ENCODE results near the gene TMEM39A. TPM values are rescaled to one million over a fixed set of nuclear protein-coding genes. Genes with fewer than 3 reads are reported as not detected.

Gene TMEM39A, protein sequence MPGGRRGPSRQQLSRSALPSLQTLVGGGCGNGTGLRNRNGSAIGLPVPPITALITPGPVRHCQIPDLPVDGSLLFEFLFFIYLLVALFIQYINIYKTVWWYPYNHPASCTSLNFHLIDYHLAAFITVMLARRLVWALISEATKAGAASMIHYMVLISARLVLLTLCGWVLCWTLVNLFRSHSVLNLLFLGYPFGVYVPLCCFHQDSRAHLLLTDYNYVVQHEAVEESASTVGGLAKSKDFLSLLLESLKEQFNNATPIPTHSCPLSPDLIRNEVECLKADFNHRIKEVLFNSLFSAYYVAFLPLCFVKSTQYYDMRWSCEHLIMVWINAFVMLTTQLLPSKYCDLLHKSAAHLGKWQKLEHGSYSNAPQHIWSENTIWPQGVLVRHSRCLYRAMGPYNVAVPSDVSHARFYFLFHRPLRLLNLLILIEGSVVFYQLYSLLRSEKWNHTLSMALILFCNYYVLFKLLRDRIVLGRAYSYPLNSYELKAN
- 26.6 and 59.7 TPM in 2 replicates for total RNA-seq

DNA sequence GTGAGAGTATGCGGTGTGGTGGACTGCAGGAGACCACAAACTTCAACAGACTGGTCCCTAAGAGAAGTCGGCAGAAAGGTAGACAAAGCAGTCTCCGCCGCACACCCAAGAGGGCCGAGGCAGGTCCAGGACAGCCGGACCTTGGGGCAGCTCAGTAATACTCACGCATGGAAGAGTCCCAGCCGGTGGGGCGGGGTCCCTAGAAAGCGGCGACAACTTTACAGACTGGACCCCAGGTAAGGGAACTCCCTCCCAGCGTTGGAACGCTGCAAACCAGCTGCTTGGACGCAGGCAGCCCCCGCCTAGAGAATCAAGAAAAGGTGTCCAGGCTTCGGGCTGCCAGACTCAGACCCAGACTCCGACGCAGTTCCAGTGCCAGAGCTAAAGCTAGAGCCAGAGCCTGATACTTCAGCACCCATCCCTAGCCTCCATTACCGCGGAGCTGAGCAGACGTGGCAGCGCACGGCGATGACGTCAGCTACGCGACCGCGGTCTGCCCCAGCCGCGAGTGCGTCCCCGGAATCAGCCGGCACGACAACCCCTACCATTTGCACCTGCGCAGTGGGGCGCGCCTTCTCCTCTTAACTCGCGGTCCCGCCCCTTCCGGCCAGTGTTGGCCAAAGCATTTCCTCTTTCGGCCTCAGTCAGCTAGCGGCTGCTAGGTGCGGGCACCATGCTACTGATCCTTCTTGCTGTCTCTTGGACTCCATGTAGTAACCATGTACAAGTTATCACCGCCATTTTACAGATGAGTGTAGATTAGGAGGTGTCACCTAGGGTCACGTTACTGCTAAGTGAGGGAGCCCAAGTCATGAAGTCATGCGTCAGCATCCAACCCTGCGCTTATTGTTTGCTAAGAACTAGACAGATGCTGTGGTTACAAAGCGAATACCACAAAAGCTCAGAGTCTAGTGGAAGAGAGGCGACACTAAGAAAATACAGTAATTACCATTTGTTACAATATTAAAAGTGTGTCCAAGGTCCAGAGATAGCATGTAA lies at the start of gene TMEM39A:
TSS of gene TMEM39A (minus strand) at position 445 of the 999 bp plus-strand sequence. CDS start 1,541 bp downstream, outside the sequence.

DNA sequence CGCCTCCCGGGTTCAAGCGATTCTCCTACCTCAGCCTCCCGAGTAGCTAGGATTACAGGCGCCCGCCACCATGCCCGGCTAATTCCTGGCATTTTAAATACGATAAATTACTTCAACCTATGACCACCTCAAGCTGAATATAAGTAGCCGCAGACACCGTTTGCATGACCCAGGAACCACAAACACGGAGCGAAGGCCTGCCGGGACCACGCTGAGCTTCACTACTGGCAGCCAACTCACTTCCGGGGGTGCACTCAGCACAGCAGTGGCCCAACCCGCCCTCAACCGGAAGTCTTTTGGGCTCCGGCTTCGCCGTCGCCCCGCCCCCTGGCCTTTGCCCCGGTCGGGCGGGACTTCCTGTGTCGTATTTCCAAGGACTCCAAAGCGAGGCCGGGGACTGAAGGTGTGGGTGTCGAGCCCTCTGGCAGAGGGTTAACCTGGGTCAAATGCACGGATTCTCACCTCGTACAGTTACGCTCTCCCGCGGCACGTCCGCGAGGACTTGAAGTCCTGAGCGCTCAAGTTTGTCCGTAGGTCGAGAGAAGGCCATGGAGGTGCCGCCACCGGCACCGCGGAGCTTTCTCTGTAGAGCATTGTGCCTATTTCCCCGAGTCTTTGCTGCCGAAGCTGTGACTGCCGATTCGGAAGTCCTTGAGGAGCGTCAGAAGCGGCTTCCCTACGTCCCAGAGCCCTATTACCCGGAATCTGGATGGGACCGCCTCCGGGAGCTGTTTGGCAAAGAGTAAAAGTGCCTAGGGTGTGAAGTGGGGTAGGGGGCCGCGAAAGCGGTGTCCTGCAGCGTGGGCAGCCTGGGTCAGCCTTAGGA lies 35.0 kb upstream of the TMEM39A start, which contains the start of gene TIMMDC1:
TSS of gene TIMMDC1 (plus strand) at position 362 of the 826 bp plus-strand sequence. CDS start at position 549, 187 bp downstream.

Other genes starting within 250 kb of the TMEM39A start
- gene B4GALT4, start 222.7 kb downstream of the TMEM39A start, total RNA-seq = 3.9 and 7.1 TPM in 2 replicates
- 19.5 and 22.9 TPM in 2 replicates for gene ARHGAP31, start 169.2 kb downstream of the TMEM39A start, total RNA-seq
- 15.9 and 42.6 TPM in 2 replicates for gene POGLUT1, start 5.3 kb upstream of the TMEM39A start, total RNA-seq
- gene TIMMDC1, start 34.9 kb upstream of the TMEM39A start, total RNA-seq = 57.3 and 57.5 TPM in 2 replicates
- gene CD80, start 96.0 kb upstream of the TMEM39A start, total RNA-seq = not detected in 2 replicates
- 5.2 and 7.1 TPM in 2 replicates for gene ADPRH, start 115.9 kb upstream of the TMEM39A start, total RNA-seq
- 0.65 and 1.1 TPM in 2 replicates for gene PLA1A, start 134.3 kb upstream of the TMEM39A start, total RNA-seq
- gene POPDC2, start 197.0 kb upstream of the TMEM39A start, total RNA-seq = 0.65 TPM in 1 of 2 replicates, not detected in the other
- 6.7 and 20.1 TPM in 2 replicates for gene COX17, start 213.8 kb upstream of the TMEM39A start, total RNA-seq
- 0.65 and 0.76 TPM in 2 replicates for gene CFAP91, start 239.4 kb upstream of the TMEM39A start, total RNA-seq

Data from epithelial cell of umbilical artery (primary cell).